Measurements from ENCODE around the gene GTF2IRD1. TPM values are rescaled to one million over a fixed set of nuclear protein-coding genes. Genes with fewer than 3 reads are reported as not detected.

GTF2IRD1 gene
- total RNA-seq, 1 experiment from 2014 or later = 34.3 TPM

GRCh38 chr7:74623135-74623534 is 169.4 kb downstream of the GTF2IRD1 start:
- Histone ChIP-seq H3K23me2 (ENCODE audit: insufficient read length, low read depth, low read length, poor library complexity, severe bottlenecking) (no peaks in the 10 kb centered on the region), H3K23ac (ENCODE audit: insufficient read length, low read depth, low read length) (no peak overlapping the region), H2AK5ac (ENCODE audit: insufficient read length, low read length) (no peak overlapping the region), H2BK20ac (ENCODE audit: low read depth, low read length, poor library complexity, severe bottlenecking) (no peak overlapping the region), H3K27me3 (ENCODE audit: insufficient read depth, low read length) (no peaks in the 10 kb centered on the region), H3K9ac (ENCODE audit: extremely low read depth, insufficient read length, low read length) (no peak overlapping the region), H4K20me1 (ENCODE audit: control insufficient read depth, insufficient read depth, insufficient read length) (no peaks in the 10 kb centered on the region), H2AFZ (ENCODE audit: low read length) (no peak overlapping the region), H4K8ac (replicated peaks; ENCODE audit: insufficient read length, low read depth, low read length) (no peak overlapping the region), H3K56ac (ENCODE audit: insufficient read length, low read depth, low read length) (no peak overlapping the region), H3K27ac (ENCODE audit: insufficient read length, low read depth, low read length) (no peak overlapping the region), H3K18ac (ENCODE audit: insufficient read length, low read depth, low read length) (no peak overlapping the region), H2BK15ac (ENCODE audit: low read depth, low read length) (no peak overlapping the region), H3K14ac (ENCODE audit: insufficient read depth, low read length) (no peak overlapping the region), H3T11ph (ENCODE audit: low read length) (no peak overlapping the region), H2BK5ac (ENCODE audit: insufficient read length, low read length) (no peak overlapping the region), H3K79me1 (ENCODE audit: insufficient read depth, low read depth, low read length, poor library complexity, severe bottlenecking) (no peaks in the 10 kb centered on the region), H2BK120ac (ENCODE audit: low read depth, low read length, poor library complexity, severe bottlenecking) (no peak overlapping the region), H4K91ac (ENCODE audit: insufficient read length, low read depth, low read length) (no peak overlapping the region), H3K4me2 (ENCODE audit: insufficient read depth, insufficient read length, low read length) (no peak overlapping the region), H2BK12ac (ENCODE audit: insufficient read length, low read depth, low read length) (no peak overlapping the region), H3K4ac (ENCODE audit: low read depth, low read length) (no peak overlapping the region), H4K5ac (ENCODE audit: insufficient read length, low read depth, low read length) (no peak overlapping the region), H3K4me1 (ENCODE audit: insufficient read depth, low read length) (no peaks in the 10 kb centered on the region; the same call in 1 of the 2 replicates), H3K79me2 (ENCODE audit: insufficient read depth, low read length) (no peaks in the 10 kb centered on the region), H3K9me3 (ENCODE audit: control insufficient read depth, low read depth, low read length) (no peaks in the 10 kb centered on the region)
- TF ChIP-seq CTCF (conservative IDR thresholded peaks at IDR 0.05) = no peak
- Mint-ChIP-seq H3K4me1 (peaks cover 19 to 26% of the 10 kb centered on the region in 2 experiments), H3K4me3 (no peak overlapping the region), H3K27ac (no peak overlapping the region), H3K36me3 (ENCODE audit: insufficient read depth in 1 of 3, low read depth in 3 of 3) (peaks cover 0 to 4% (median 0%) of the 10 kb centered on the region in 3 experiments; a peak in 2 of 7 replicates), H3K9me3 (no peaks in the 10 kb centered on the region; a peak in 1 of 5 replicates), H3K27me3 (ENCODE audit: low read depth) (no peaks in the 10 kb centered on the region)
- DNase-seq = no peak
- no CpG with 5 or more reads among the region's 9 CpGs for WGBS (ENCODE audit: extremely low coverage, insufficient read length, low lambda C conversion rate)

All from H9 (cell line).